C4-2B (cell line): ENCODE measurements around the gene VARS1.
"Not testable (repeated sequence)": the region's sequence is repeated elsewhere in the genome, so short reads cannot be mapped to it uniquely, and the experiment has no call there.

Experiments used
- H3K27ac ChIP-seq: fragments of 450-650 bp; 2 replicates; pipeline ENCODE4 v1.5.1; 2017
- CTCF ChIP-seq: fragments of 450-650 bp; conservative IDR thresholded peaks from 2 replicates; pipeline ENCODE4 v1.5.1; 2017; ENCODE audit warnings: mild to moderate bottlenecking
- ZFX ChIP-seq: fragments of 450-650 bp; IDR thresholded peaks from 2 replicates; pipeline ENCODE4 v1.6.1; 2017

The VARS1 gene

GRCh38 chr6:31815025-31815838 lies 19.7 kb upstream of the VARS1 start, which contains the start of the genes HSPA1A and HSPA1L:
Gene HSPA1A, plus strand, starts transcription at chr6:31815543. Its CDS starts 214 bp downstream, at chr6:31815757.
Gene HSPA1L, minus strand, starts transcription at chr6:31815283. Its CDS starts 3,311 bp downstream, at chr6:31811972.
- H3K27ac ChIP-seq, result no peak within 1 kb of the TSS
- TF ChIP-seq CTCF (no peak), ZFX (no peak)

DNA sequence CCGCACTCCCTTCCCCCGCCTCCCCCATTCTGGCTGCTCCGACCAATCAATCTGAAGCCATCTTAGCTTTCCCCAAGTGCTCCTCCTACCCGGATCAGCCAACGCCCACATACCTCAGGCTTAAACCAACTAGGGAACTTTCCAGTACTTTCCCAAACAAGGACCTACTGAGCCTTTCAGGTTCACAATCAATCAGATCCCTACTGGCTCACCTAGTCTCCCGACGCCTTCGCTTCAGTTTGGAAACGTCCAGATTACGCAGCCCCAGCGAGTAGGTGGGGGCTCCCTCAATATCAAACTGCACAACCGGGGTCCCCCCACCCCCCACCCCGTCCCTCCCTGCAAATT lies 19.1 kb upstream of the VARS1 start:
- TF ChIP-seq ZFX (no peak), CTCF (no peak)
- H3K27ac ChIP-seq, result no peak overlapping the region

GRCh38 chr6:31813465-31813849 lies 17.9 kb upstream of the VARS1 start:
- no peak for TF ChIP-seq ZFX
- TF ChIP-seq CTCF, result no peak
- no peak overlapping the region for H3K27ac ChIP-seq

DNA sequence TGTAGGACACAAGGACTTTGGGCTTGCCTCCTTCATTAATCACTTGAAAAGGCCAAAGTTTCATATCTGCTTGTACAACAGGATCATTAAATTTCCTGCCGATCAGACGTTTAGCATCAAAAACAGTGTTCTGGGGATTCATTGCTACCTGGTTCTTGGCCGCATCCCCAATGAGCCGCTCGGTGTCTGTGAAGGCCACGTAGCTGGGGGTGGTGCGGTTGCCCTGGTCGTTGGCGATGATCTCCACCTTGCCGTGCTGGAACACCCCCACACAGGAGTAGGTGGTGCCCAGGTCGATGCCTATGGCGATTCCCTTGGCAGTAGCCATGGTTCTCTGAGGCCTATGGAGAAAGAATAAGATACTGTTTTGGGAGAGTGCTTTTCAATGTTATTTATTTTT lies 16.1 kb upstream of the VARS1 start:
- H3K27ac ChIP-seq, result no peak overlapping the region
- TF ChIP-seq ZFX (no peak), CTCF (no peak)

GRCh38 chr6:31808599-31808998 lies 13.0 kb upstream of the VARS1 start:
- not testable (repeated sequence) for H3K27ac ChIP-seq

GRCh38 chr6:31806470-31807272 lies 11.1 kb upstream of the VARS1 start, which contains the start of gene LSM2:
Gene LSM2, minus strand, starts transcription at chr6:31806966. Its CDS starts 209 bp downstream, at chr6:31806757.
- H3K27ac ChIP-seq, result peak within 1 kb of the TSS; percentile 89
- TF ChIP-seq ZFX (peak; percentile 21; the same call in 1 of the 2 replicates), CTCF (no peak)

DNA sequence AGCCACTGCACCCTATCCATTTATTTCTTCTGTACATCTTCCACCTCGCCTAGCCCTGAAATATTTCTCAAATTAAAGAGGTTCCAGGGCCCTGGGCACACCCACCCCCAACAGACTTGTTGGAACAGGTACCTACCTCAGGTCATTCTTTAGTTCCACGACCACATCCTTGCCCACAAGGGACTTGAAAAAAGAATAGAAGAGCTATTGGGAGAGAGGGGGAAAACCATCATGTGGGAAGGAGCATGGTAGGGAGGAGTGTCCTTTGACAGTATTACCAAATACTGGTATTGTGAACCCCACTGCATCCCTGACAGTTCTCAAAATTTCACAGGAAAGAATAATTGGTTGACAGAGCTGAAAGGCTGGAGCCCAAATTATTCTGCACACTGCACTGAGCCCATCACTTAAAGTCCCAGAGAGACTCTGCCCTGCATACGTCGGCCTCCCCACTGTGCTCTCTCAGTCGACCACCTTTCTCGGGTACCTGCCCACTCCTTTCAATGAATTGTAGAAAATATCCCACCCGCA lies 10.5 kb upstream of the VARS1 start:
- TF ChIP-seq ZFX, result no peak
- TF ChIP-seq CTCF, result no peak
- H3K27ac ChIP-seq, result peak overlapping the region; percentile 89

DNA sequence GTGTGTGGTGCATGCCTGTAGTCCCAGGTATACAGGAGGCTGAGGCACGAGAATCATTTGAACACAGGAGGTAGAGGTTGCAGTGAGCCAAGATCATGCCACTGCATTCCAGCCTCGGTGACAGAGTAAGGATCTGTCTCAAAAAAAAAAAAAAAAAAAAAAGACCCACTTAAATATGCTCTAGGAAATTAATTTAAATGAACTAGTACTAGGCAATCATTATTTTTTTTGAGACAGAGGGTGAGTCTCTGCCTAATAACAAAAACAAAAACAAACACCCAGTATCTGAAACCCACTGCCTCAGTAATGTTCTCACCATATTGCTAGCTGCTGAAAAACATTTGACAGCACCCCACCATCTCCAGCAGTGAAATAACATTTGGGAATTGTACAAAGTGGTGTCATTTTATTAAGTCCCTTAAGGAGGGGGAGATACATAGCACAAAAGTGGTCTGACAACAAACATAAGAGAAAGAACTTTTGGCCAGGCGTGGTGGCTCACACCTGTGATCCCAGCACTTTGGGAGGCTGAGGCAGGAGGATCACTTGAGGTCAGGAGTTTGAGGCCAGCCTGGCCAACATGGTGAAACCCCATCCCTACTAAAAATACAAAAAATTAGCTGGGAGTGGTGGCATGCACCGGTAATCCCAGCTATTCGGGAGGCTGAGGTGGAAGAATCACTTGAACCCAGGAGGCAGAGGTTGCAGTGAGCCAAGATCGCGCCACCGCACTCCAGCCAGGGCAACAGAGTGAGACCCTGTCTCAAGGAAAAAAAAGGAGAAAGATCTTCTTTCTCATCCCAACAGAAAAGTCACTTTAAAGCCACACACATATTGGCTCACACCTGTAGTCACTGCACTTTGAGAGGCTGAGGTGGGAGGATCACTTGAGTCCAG lies 5.7 kb upstream of the VARS1 start:
- H3K27ac ChIP-seq, result not testable (repeated sequence)
